Natural killer cell (primary cell): ENCODE data around the gene PHACTR4. TPM values are rescaled to one million over a fixed set of nuclear protein-coding genes. Genes with fewer than 3 reads are reported as not detected.
"Not testable (repeated sequence)": the region's sequence is repeated elsewhere in the genome, so short reads cannot be mapped to it uniquely, and the experiment has no call there.

Source experiments
- ATAC-seq, 3 donors: fragments of 150-1000 bp in 2 of 3; fragments of 200-7000 bp in 1 of 3; cut with Tn5 transposase; 1 replicate in 1 of 3; 2 replicates in 2 of 3; pipeline ENCODE4 v1.10.0; 2021; ENCODE audit warnings: mild to moderate bottlenecking in 2 of 3, moderate library complexity in 2 of 3
- DNase-seq, 2 donors: peaks; one replicate each; pipeline versions ENCODE4 v3.0.0 to v3.0.0-alpha.2; 2013 to 2021; ENCODE audit warnings: mixed read lengths in 1 of 2
- H3K27ac ChIP-seq: one replicate; pipeline ENCODE4 v1.5.1; 2013; ENCODE audit warnings: mild to moderate bottlenecking, low read length
- H3K27me3 ChIP-seq: one replicate; pipeline ENCODE4 v1.6.1; 2013; ENCODE audit warnings: low read length; ENCODE audit not compliant: control insufficient read depth, insufficient read depth
- H3K36me3 ChIP-seq: one replicate; pipeline ENCODE4 v1.6.1; 2013; ENCODE audit warnings: low read length; ENCODE audit not compliant: control insufficient read depth, insufficient read depth
- H3K4me1 ChIP-seq: one replicate; pipeline ENCODE4 v1.6.1; 2013; ENCODE audit warnings: low read length; ENCODE audit not compliant: control insufficient read depth, insufficient read depth
- H3K4me3 ChIP-seq: one replicate; pipeline ENCODE4 v1.5.1; 2013; ENCODE audit warnings: low read length
- H3K9me3 ChIP-seq: one replicate; pipeline ENCODE4 v1.6.1; 2013; ENCODE audit warnings: low read length; ENCODE audit not compliant: control insufficient read depth, insufficient read depth
- H3K27ac Mint-ChIP-seq, 2 donors: one replicate each; pipeline ENCODE4 v1.8.0; 2022; ENCODE audit warnings: mild to moderate bottlenecking in 2 of 2, mixed read lengths in 2 of 2, moderate library complexity in 1 of 2
- H3K27me3 Mint-ChIP-seq, 2 donors: one replicate each; pipeline ENCODE4 v1.8.0; 2022; ENCODE audit warnings: low read depth in 2 of 2, mixed read lengths in 2 of 2
- H3K36me3 Mint-ChIP-seq: one replicate; pipeline ENCODE4 v1.8.0; 2022; ENCODE audit warnings: mixed read lengths
- H3K4me1 Mint-ChIP-seq, 2 donors: one replicate each; pipeline ENCODE4 v1.8.0; 2022; ENCODE audit warnings: mixed read lengths in 2 of 2
- H3K4me3 Mint-ChIP-seq: one replicate; pipeline ENCODE4 v1.8.0; 2022; ENCODE audit warnings: mild to moderate bottlenecking, moderate library complexity, mixed read lengths
- H3K9me3 Mint-ChIP-seq, 2 donors: one replicate each; pipeline ENCODE4 v1.8.0; 2022; ENCODE audit warnings: mixed read lengths in 2 of 2
- CTCF ChIP-seq: fragments of 200-600 bp; IDR thresholded peaks from one replicate; pipeline ENCODE4 v1.8.0; 2022; ENCODE audit warnings: antibody characterized with exemption
- WGBS: methylation state at CpG from one replicate; pipeline ENCODE4 v1.1.7; 2013; ENCODE audit warnings: missing lambda C conversion rate; ENCODE audit not compliant: insufficient coverage; 5-methylcytosine and 5-hydroxymethylcytosine counted together
- intact Hi-C: fragments of 100-400 bp; cut with micrococcal nuclease; formaldehyde crosslinking; loops from one replicate; pipeline ENCODE4 v1.14.2; 2022
- total RNA-seq, 4 donors: library from RNA; stranded (reverse); fragments of 120-200 nt in 1 of 4; gene quantifications; one replicate each; pipeline versions ENCODE4 v1.2.3 to v1.2.4, GENCODE V29; 2013 to 2022

Gene PHACTR4
- total RNA-seq, 3 donors from 2014 or later (not counting 1 experiment from before 2014, with no cell fraction given), result 35.2 to 50.9 (median 44.2) TPM

DNA sequence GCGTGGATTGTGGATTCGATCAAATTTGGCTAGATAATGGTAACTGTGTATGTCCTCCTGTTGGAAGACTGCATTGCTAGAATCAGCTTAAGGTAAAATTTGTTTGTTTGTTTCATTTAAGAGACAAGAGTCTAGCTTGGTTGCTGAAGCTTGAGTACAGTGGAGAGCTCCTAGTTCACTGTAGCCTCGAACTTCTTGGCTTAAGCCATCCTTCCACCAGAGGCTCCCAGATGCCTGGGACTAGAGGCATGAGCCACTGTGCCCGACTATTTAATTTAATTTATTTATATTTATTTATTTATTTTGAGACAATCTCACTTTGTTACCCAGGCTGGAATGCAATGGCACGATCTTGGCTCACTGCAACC is 1.5 kb downstream of the PHACTR4 start:
- DNase-seq (peak in 1 of 2 donors; percentile 9), ATAC-seq (no peak)
- no peaks in the 10 kb centered on the region for H3K36me3 ChIP-seq
- H3K27ac ChIP-seq, result no peak overlapping the region
- no peaks in the 10 kb centered on the region for H3K9me3 ChIP-seq
- peaks cover 40% of the 10 kb centered on the region for H3K4me1 ChIP-seq
- no peaks in the 10 kb centered on the region for H3K9me3 Mint-ChIP-seq
- WGBS, result 92% methylated on average over 3 of the region's 5 CpGs
- no peaks in the 10 kb centered on the region for H3K27me3 Mint-ChIP-seq
- H3K27me3 ChIP-seq, result no peaks in the 10 kb centered on the region
- no peak for TF ChIP-seq CTCF
- H3K4me1 Mint-ChIP-seq, result peaks cover 40 to 42% of the 10 kb centered on the region in 2 donors
- peak overlapping the region; percentile 89 for H3K4me3 Mint-ChIP-seq
- peak overlapping the region in 1 of 2 donors; percentile 89 for H3K27ac Mint-ChIP-seq
- intact Hi-C loops, result no loop called here
- no peaks in the 10 kb centered on the region for H3K36me3 Mint-ChIP-seq
- no peak overlapping the region for H3K4me3 ChIP-seq

DNA sequence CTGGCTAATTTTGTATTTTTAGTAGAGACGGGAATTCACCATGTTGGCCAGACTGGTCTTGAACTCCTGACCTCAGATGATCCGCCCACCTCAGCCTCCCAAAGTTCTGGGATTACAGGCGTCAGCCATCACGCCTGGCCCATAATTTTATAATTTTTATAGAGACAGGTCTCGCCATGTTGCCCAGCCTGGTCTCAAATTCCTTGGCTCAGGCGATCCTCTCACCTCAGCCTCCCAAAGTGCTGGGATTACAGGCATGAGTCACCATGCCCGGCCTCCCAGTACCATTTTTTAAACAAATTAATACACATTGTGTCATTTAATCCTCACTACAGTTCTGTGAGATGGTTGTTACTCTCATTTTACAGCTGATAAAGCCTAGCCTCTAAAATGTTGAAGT is 3.9 kb downstream of the PHACTR4 start:
- H3K27me3 Mint-ChIP-seq, H3K27ac ChIP-seq, H3K4me3 ChIP-seq, H3K9me3 ChIP-seq, H3K27ac Mint-ChIP-seq, H3K4me3 Mint-ChIP-seq, H3K27me3 ChIP-seq, H3K36me3 ChIP-seq, DNase-seq, intact Hi-C loops, H3K36me3 Mint-ChIP-seq, H3K9me3 Mint-ChIP-seq, ATAC-seq: not testable (repeated sequence)
- peaks cover 34 to 38% of the 10 kb centered on the region in 2 donors for H3K4me1 Mint-ChIP-seq
- 91% methylated on average over 7 of the region's 7 CpGs for WGBS
- H3K4me1 ChIP-seq, result peaks cover 31% of the 10 kb centered on the region

GRCh38 chr1:28374297-28374696 is 4.8 kb downstream of the PHACTR4 start:
- DNase-seq, result no peak
- no peaks in the 10 kb centered on the region for H3K9me3 Mint-ChIP-seq
- H3K4me3 Mint-ChIP-seq, result peak overlapping the region; percentile 21
- intact Hi-C loops, result no loop called here
- Histone ChIP-seq H3K4me1 (peaks cover 23% of the 10 kb centered on the region), H3K27ac (no peak overlapping the region), H3K9me3 (no peaks in the 10 kb centered on the region), H3K27me3 (no peaks in the 10 kb centered on the region), H3K36me3 (no peaks in the 10 kb centered on the region), H3K4me3 (no peak overlapping the region)
- H3K27ac Mint-ChIP-seq, result no peak overlapping the region
- TF ChIP-seq CTCF, result no peak
- H3K27me3 Mint-ChIP-seq, result no peaks in the 10 kb centered on the region
- no peaks in the 10 kb centered on the region for H3K36me3 Mint-ChIP-seq
- no peak for ATAC-seq
- WGBS, result no CpG with 5 or more reads among the region's 2 CpGs
- H3K4me1 Mint-ChIP-seq, result peaks cover 26 to 33% of the 10 kb centered on the region in 2 donors

GRCh38 chr1:28375598-28375997 is 6.1 kb downstream of the PHACTR4 start:
- H3K27me3 Mint-ChIP-seq, H3K27me3 ChIP-seq, H3K4me3 Mint-ChIP-seq, H3K4me3 ChIP-seq, H3K27ac Mint-ChIP-seq, H3K27ac ChIP-seq, DNase-seq, H3K9me3 ChIP-seq, intact Hi-C loops, H3K9me3 Mint-ChIP-seq, H3K36me3 ChIP-seq, H3K36me3 Mint-ChIP-seq, ATAC-seq: not testable (repeated sequence)
- H3K4me1 ChIP-seq, result peaks cover 15% of the 10 kb centered on the region
- WGBS, result 95% methylated on average over 11 of the region's 11 CpGs
- peaks cover 22 to 28% of the 10 kb centered on the region in 2 donors for H3K4me1 Mint-ChIP-seq

- DNase-seq, ATAC-seq, H3K36me3 Mint-ChIP-seq, H3K9me3 ChIP-seq, H3K9me3 Mint-ChIP-seq, H3K27me3 Mint-ChIP-seq, H3K4me3 ChIP-seq, H3K36me3 ChIP-seq, H3K27ac Mint-ChIP-seq, H3K4me1 ChIP-seq, intact Hi-C loops, H3K27ac ChIP-seq, H3K4me3 Mint-ChIP-seq, H3K27me3 ChIP-seq: not testable (repeated sequence)
- H3K4me1 Mint-ChIP-seq, result peaks cover 22 to 26% of the 10 kb centered on the region in 2 donors
- WGBS, result 97% methylated on average over 2 of the region's 2 CpGs
Observed at GRCh38 chr1:28376195-28376594, 6.7 kb downstream of the PHACTR4 start.
